ENCODE measurements around the gene PLA2G15.

PLA2G15 gene

GRCh38 chr16:68255712-68256111 lies 10.5 kb downstream of the PLA2G15 start:
- no peak for DNase-seq

- no peak for DNase-seq
Measured at GRCh38 chr16:68257251-68257905, 12.2 kb downstream of the PLA2G15 start.

- no peak for DNase-seq
Measured at GRCh38 chr16:68257906-68258800, 13.0 kb downstream of the PLA2G15 start.

- no peak for DNase-seq
Measured at GRCh38 chr16:68259007-68259825, 14.0 kb downstream of the PLA2G15 start.

GRCh38 chr16:68263559-68264127 lies 18.5 kb downstream of the PLA2G15 start:
- DNase-seq, result no peak

GRCh38 chr16:68264128-68265077 lies 19.2 kb downstream of the PLA2G15 start, which contains the start of gene SLC7A6:
Gene SLC7A6, plus strand, starts transcription at chr16:68264526. Its CDS starts 10,201 bp downstream, at chr16:68274727.
- peak; percentile 78 for DNase-seq

GRCh38 chr16:68265078-68265920 lies 20.1 kb downstream of the PLA2G15 start:
- DNase-seq, result peak; percentile 34

- DNase-seq, result no peak
Measured at GRCh38 chr16:68267612-68268405, 22.6 kb downstream of the PLA2G15 start.

- no peak for DNase-seq
Measured at GRCh38 chr16:68269793-68270192, 24.6 kb downstream of the PLA2G15 start.

- DNase-seq, result no peak
Measured at GRCh38 chr16:68270353-68270752, 25.2 kb downstream of the PLA2G15 start.

GRCh38 chr16:68272507-68273209 lies 27.5 kb downstream of the PLA2G15 start:
- no peak for DNase-seq

GRCh38 chr16:68273459-68273858 lies 28.3 kb downstream of the PLA2G15 start:
- no peak for DNase-seq

GRCh38 chr16:68273896-68274295 lies 28.7 kb downstream of the PLA2G15 start:
- no peak for DNase-seq

GRCh38 chr16:68274441-68274840 lies 29.3 kb downstream of the PLA2G15 start:
- DNase-seq, result no peak

- no peak for DNase-seq
Measured at GRCh38 chr16:68275611-68276191, 30.5 kb downstream of the PLA2G15 start.

GRCh38 chr16:68276223-68276622 lies 31.1 kb downstream of the PLA2G15 start:
- no peak for DNase-seq

- no peak for DNase-seq
Measured at GRCh38 chr16:68279726-68280558, 34.8 kb downstream of the PLA2G15 start.
